HG03139 (cell line): ENCODE results near the gene MMP21.

Experiments
- ATAC-seq: cut with Tn5 transposase; IDR thresholded peaks from one replicate; pipeline ENCODE4 v1.9.1; 2021; ENCODE audit not compliant: unreplicated experiment

Gene MMP21

GRCh38 chr10:125766511-125766910 is 9.1 kb downstream of the MMP21 start:
- no peak for ATAC-seq

GRCh38 chr10:125765835-125766234 is 9.8 kb downstream of the MMP21 start:
- no peak for ATAC-seq

GRCh38 chr10:125762692-125763648 is 12.7 kb downstream of the MMP21 start:
- ATAC-seq = no peak

- ATAC-seq = no peak
These were observed 13.7 kb downstream of the MMP21 start for GRCh38 chr10:125761961-125762360.

- ATAC-seq = no peak
These were observed 17.9 kb downstream of the MMP21 start for GRCh38 chr10:125757742-125758141.

- ATAC-seq = no peak
These were observed 18.7 kb downstream of the MMP21 start for GRCh38 chr10:125756853-125757487.

GRCh38 chr10:125756196-125756595 is 19.4 kb downstream of the MMP21 start:
- ATAC-seq = no peak

- no peak for ATAC-seq
These were observed 28.2 kb downstream of the MMP21 start for GRCh38 chr10:125747417-125747816.

- ATAC-seq = no peak
These were observed 30.7 kb downstream of the MMP21 start for GRCh38 chr10:125744909-125745308.

GRCh38 chr10:125742465-125742864 is 33.2 kb downstream of the MMP21 start:
- no peak for ATAC-seq

GRCh38 chr10:125739994-125740679 is 35.5 kb downstream of the MMP21 start:
- no peak for ATAC-seq

GRCh38 chr10:125738206-125738605 is 37.4 kb downstream of the MMP21 start:
- no peak for ATAC-seq

GRCh38 chr10:125734823-125735222 is 40.8 kb downstream of the MMP21 start:
- no peak for ATAC-seq

GRCh38 chr10:125734148-125734547 is 41.5 kb downstream of the MMP21 start:
- ATAC-seq = no peak

- ATAC-seq = no peak
These were observed 48.2 kb downstream of the MMP21 start for GRCh38 chr10:125727436-125727835.

- ATAC-seq = no peak
These were observed 48.7 kb downstream of the MMP21 start for GRCh38 chr10:125726914-125727313.

- ATAC-seq = no peak
These were observed 52.8 kb downstream of the MMP21 start for GRCh38 chr10:125722811-125723210.

GRCh38 chr10:125721035-125721434 is 54.6 kb downstream of the MMP21 start:
- peak; percentile 35 for ATAC-seq

- no peak for ATAC-seq
These were observed 55.6 kb downstream of the MMP21 start for GRCh38 chr10:125720002-125720382.

GRCh38 chr10:125719173-125720001 is 56.2 kb downstream of the MMP21 start, which contains the start of gene EDRF1:
Gene EDRF1, plus strand, starts transcription at chr10:125719709. Its CDS starts 99 bp downstream, at chr10:125719808.
- peak; percentile 91 for ATAC-seq
